Esophagus (tissue), 2 donors: Measurements from ENCODE around the gene FYCO1. TPM values are rescaled to one million over a fixed set of nuclear protein-coding genes. Genes with fewer than 3 reads are reported as not detected.

Source experiments
- H3K27ac ChIP-seq, 2 donors: one replicate each; pipeline ENCODE4 v1.5.1; 2013; ENCODE audit warnings: low read depth in 2 of 2, mild to moderate bottlenecking in 2 of 2, inconsistent platforms in 1 of 2, low read length in 1 of 2, moderate library complexity in 1 of 2
- H3K27me3 ChIP-seq, 2 donors: one replicate each; pipeline ENCODE4 v1.6.1; 2013; ENCODE audit warnings: low read length in 2 of 2, control low read depth in 1 of 2, mild to moderate bottlenecking in 1 of 2; ENCODE audit not compliant: insufficient read depth in 2 of 2, control insufficient read depth in 1 of 2
- H3K36me3 ChIP-seq, 2 donors: one replicate each; pipeline ENCODE4 v1.6.1; 2013; ENCODE audit warnings: low read length in 1 of 2; ENCODE audit not compliant: control insufficient read depth in 2 of 2, insufficient read depth in 2 of 2
- H3K4me1 ChIP-seq, 2 donors: one replicate each; pipeline ENCODE4 v1.6.1; 2013; ENCODE audit warnings: low read length in 1 of 2; ENCODE audit not compliant: control insufficient read depth in 2 of 2, insufficient read depth in 2 of 2
- H3K4me3 ChIP-seq, 2 donors: one replicate each; pipeline ENCODE4 v1.5.1; 2013; ENCODE audit warnings: low read length in 2 of 2, mild to moderate bottlenecking in 2 of 2, low read depth in 1 of 2, moderate library complexity in 1 of 2
- H3K9me3 ChIP-seq, 2 donors: one replicate each; pipeline ENCODE4 v1.6.1; 2013; ENCODE audit warnings: mild to moderate bottlenecking in 2 of 2, low read depth in 1 of 2, low read length in 1 of 2, moderate library complexity in 1 of 2; ENCODE audit not compliant: control insufficient read depth in 2 of 2, insufficient read depth in 1 of 2
- WGBS, 2 donors: extraction: QIAGEN DNeasy Blood & Tissue Kit; methylation state at CpG; one replicate each; pipeline ENCODE4 v1.1.7; 2013; 5-methylcytosine and 5-hydroxymethylcytosine counted together
- polyA plus RNA-seq, 2 donors: library from polyadenylated mRNA; stranded (reverse); fragments of 200-250 nt; gene quantifications; one replicate each; pipeline ENCODE4 v1.2.3, GENCODE V29; 2013
- donor health status: healthy with polysubstance abuse.
- donor health status: Bipolar disorder and iron deficiency.

The FYCO1 gene
- polyA plus RNA-seq, 2 donors, result 9.6 to 11.9 TPM

GRCh38 chr3:45915059-45915439, 80.6 kb downstream of the FYCO1 start:
- Histone ChIP-seq H3K4me1 (peaks cover 0 to 7% of the 10 kb centered on the region in 2 donors), H3K9me3 (no peaks in the 10 kb centered on the region), H3K27ac (no peak overlapping the region), H3K36me3 (peaks cover 5 to 6% of the 10 kb centered on the region in 2 donors), H3K4me3 (no peak overlapping the region), H3K27me3 (no peaks in the 10 kb centered on the region)
- WGBS, 2 donors, result 86 to 89% methylated on average over 9 of the region's 9 CpGs

- Histone ChIP-seq H3K4me1 (peaks cover 0 to 7% of the 10 kb centered on the region in 2 donors), H3K36me3 (peaks cover under 1 to 5% of the 10 kb centered on the region in 2 donors), H3K4me3 (no peak overlapping the region), H3K27me3 (no peaks in the 10 kb centered on the region), H3K27ac (no peak overlapping the region), H3K9me3 (no peaks in the 10 kb centered on the region)
- WGBS, 2 donors, result 83 to 92% methylated on average over 7 of the region's 7 CpGs
These were observed 81.1 kb downstream of the FYCO1 start for GRCh38 chr3:45914362-45915058.

- H3K4me3 ChIP-seq, result no peak overlapping the region
- no peak overlapping the region for H3K27ac ChIP-seq
- H3K9me3 ChIP-seq, result no peaks in the 10 kb centered on the region
- no peaks in the 10 kb centered on the region for H3K27me3 ChIP-seq
- WGBS, 2 donors, result 89 to 92% methylated on average over 6 of the region's 6 CpGs
- H3K36me3 ChIP-seq, result no peaks in the 10 kb centered on the region
- peaks cover 0 to 7% of the 10 kb centered on the region in 2 donors for H3K4me1 ChIP-seq
These were observed 83.2 kb downstream of the FYCO1 start for GRCh38 chr3:45912435-45912834.

GRCh38 chr3:45911511-45912226, 84.0 kb downstream of the FYCO1 start:
- Histone ChIP-seq H3K9me3 (no peaks in the 10 kb centered on the region), H3K4me1 (peaks cover 0 to 3% of the 10 kb centered on the region in 2 donors), H3K36me3 (no peaks in the 10 kb centered on the region), H3K4me3 (no peak overlapping the region), H3K27me3 (no peaks in the 10 kb centered on the region), H3K27ac (no peak overlapping the region)
- WGBS, 2 donors, result 94 to 95% methylated on average over 11 of the region's 11 CpGs

GRCh38 chr3:45910892-45911291, 84.7 kb downstream of the FYCO1 start:
- H3K9me3 ChIP-seq, result no peaks in the 10 kb centered on the region
- H3K27ac ChIP-seq, result no peak overlapping the region
- H3K4me1 ChIP-seq, result no peaks in the 10 kb centered on the region
- H3K27me3 ChIP-seq, result no peaks in the 10 kb centered on the region
- no peak overlapping the region for H3K4me3 ChIP-seq
- H3K36me3 ChIP-seq, result no peaks in the 10 kb centered on the region
- 78 to 80% methylated on average over 4 of the region's 4 CpGs for WGBS, 2 donors

GRCh38 chr3:45909542-45909941, 86.1 kb downstream of the FYCO1 start:
- H3K27ac ChIP-seq, result no peak overlapping the region
- H3K9me3 ChIP-seq, result no peaks in the 10 kb centered on the region
- H3K27me3 ChIP-seq, result no peaks in the 10 kb centered on the region
- no peaks in the 10 kb centered on the region for H3K36me3 ChIP-seq
- H3K4me3 ChIP-seq, result no peak overlapping the region
- H3K4me1 ChIP-seq, result no peaks in the 10 kb centered on the region
- 89 to 91% methylated on average over 6 of the region's 6 CpGs for WGBS, 2 donors

- H3K27ac ChIP-seq, result no peak overlapping the region
These were observed 86.9 kb downstream of the FYCO1 start for GRCh38 chr3:45908761-45909160.

GRCh38 chr3:45907769-45908705, 87.6 kb downstream of the FYCO1 start:
- no peak overlapping the region for H3K4me3 ChIP-seq
- no peaks in the 10 kb centered on the region for H3K36me3 ChIP-seq
- H3K4me1 ChIP-seq, result no peaks in the 10 kb centered on the region
- H3K27ac ChIP-seq, result no peak overlapping the region
- H3K9me3 ChIP-seq, result no peaks in the 10 kb centered on the region
- H3K27me3 ChIP-seq, result no peaks in the 10 kb centered on the region
- WGBS, 2 donors, result 73 to 76% methylated on average over 13 of the region's 13 CpGs

More at GRCh38 chr3:45908761-45909160, 86.9 kb downstream of the FYCO1 start:
- Histone ChIP-seq H3K9me3 (no peaks in the 10 kb centered on the region), H3K36me3 (no peaks in the 10 kb centered on the region), H3K4me1 (no peaks in the 10 kb centered on the region), H3K4me3 (no peak overlapping the region), H3K27me3 (no peaks in the 10 kb centered on the region)
- WGBS, 2 donors, result 87 to 91% methylated on average over 7 of the region's 7 CpGs

- no peak overlapping the region for H3K27ac ChIP-seq
- no peaks in the 10 kb centered on the region for H3K36me3 ChIP-seq
- H3K4me1 ChIP-seq, result no peaks in the 10 kb centered on the region
- 65 to 73% methylated on average over 9 of the region's 9 CpGs for WGBS, 2 donors
- H3K9me3 ChIP-seq, result no peaks in the 10 kb centered on the region
- H3K4me3 ChIP-seq, result no peak overlapping the region
- H3K27me3 ChIP-seq, result no peaks in the 10 kb centered on the region
These were observed 88.8 kb downstream of the FYCO1 start for GRCh38 chr3:45906681-45907407.
